ENCODE data around the gene CREG2. TPM values are rescaled to one million over a fixed set of nuclear protein-coding genes. Genes with fewer than 3 reads are reported as not detected.

Gene CREG2
- total RNA-seq, 6 donors from 2014 or later = 1.1 to 8.4 (median 1.6) TPM; not detected in 3

- 72 to 93% methylated on average over 4 of the region's 4 CpGs for WGBS, 2 donors
- Histone ChIP-seq H3K4me1 (peaks cover 50 to 74% (median 53%) of the 10 kb centered on the region in 4 donors), H3K27ac (peak overlapping the region in 3 of 4 donors; percentile 1 to 94 (median 36))
These were observed 82.3 kb downstream of the CREG2 start for GRCh38 chr2:101305035-101305434.

GRCh38 chr2:101303688-101304087 lies 83.6 kb downstream of the CREG2 start:
- Histone ChIP-seq H3K27me3 (no peaks in the 10 kb centered on the region), H3K27ac (peak overlapping the region in 1 of 4 donors; percentile 45), H3K36me3 (peaks cover 0 to 11% (median 0%) of the 10 kb centered on the region in 4 donors), H3K4me3 (peak overlapping the region in 1 of 4 donors; percentile 80), H3K9me3 (no peaks in the 10 kb centered on the region), H3K4me1 (peaks cover 56 to 83% (median 58%) of the 10 kb centered on the region in 4 donors)
- TF ChIP-seq CTCF (IDR thresholded peaks at IDR 0.05) = no peak
- TF ChIP-seq EP300 (IDR thresholded peaks at IDR 0.05) = no peak
- no peak for TF ChIP-seq POLR2A (IDR thresholded peaks at IDR 0.05)
- TF ChIP-seq POLR2AphosphoS5 (IDR thresholded peaks at IDR 0.05) = no peak
- DNase-seq = no peak
- WGBS, 2 donors = 52 to 56% methylated on average over 1 of the region's 1 CpG
- ATAC-seq (ENCODE audit: low FRiP score in 2 of 2) = no peak

More at GRCh38 chr2:101305035-101305434, 82.3 kb downstream of the CREG2 start:
- ATAC-seq (ENCODE audit: low FRiP score in 2 of 2) (no peak), DNase-seq (no peak)
- TF ChIP-seq EP300 (IDR thresholded peaks at IDR 0.05) (no peak), POLR2AphosphoS5 (IDR thresholded peaks at IDR 0.05) (no peak)
- H3K27me3 ChIP-seq = no peaks in the 10 kb centered on the region
- no peaks in the 10 kb centered on the region for H3K9me3 ChIP-seq
- peak overlapping the region in 2 of 4 donors; percentile 66 to 80 for H3K4me3 ChIP-seq
- peaks cover 0 to 6% (median 0%) of the 10 kb centered on the region in 4 donors for H3K36me3 ChIP-seq

- DNase-seq (no peak), ATAC-seq (ENCODE audit: low FRiP score in 2 of 2) (no peak)
- H3K9me3 ChIP-seq = no peaks in the 10 kb centered on the region
- no peak overlapping the region for H3K4me3 ChIP-seq
- H3K4me1 ChIP-seq = peaks cover 58 to 92% (median 62%) of the 10 kb centered on the region in 4 donors
- no peaks in the 10 kb centered on the region for H3K27me3 ChIP-seq
- WGBS, 2 donors = 77 to 82% methylated on average over 4 of the region's 4 CpGs
- peaks cover 0 to 13% (median 0%) of the 10 kb centered on the region in 4 donors for H3K36me3 ChIP-seq
- no peak for TF ChIP-seq CTCF (IDR thresholded peaks at IDR 0.05)
- TF ChIP-seq POLR2A (IDR thresholded peaks at IDR 0.05) = no peak
- no peak for TF ChIP-seq EP300 (IDR thresholded peaks at IDR 0.05)
- no peak for TF ChIP-seq POLR2AphosphoS5 (IDR thresholded peaks at IDR 0.05)
- H3K27ac ChIP-seq = peak overlapping the region in 1 of 4 donors; percentile 10
These were observed 85.3 kb downstream of the CREG2 start for GRCh38 chr2:101302016-101302415.

- Histone ChIP-seq H3K4me1 (peaks cover 55 to 82% (median 61%) of the 10 kb centered on the region in 4 donors), H3K9me3 (no peaks in the 10 kb centered on the region), H3K36me3 (peaks cover 0 to 13% (median 0%) of the 10 kb centered on the region in 4 donors), H3K27me3 (no peaks in the 10 kb centered on the region), H3K4me3 (peak overlapping the region in 1 of 4 donors; percentile 2), H3K27ac (no peak overlapping the region)
- no peak for TF ChIP-seq POLR2A (IDR thresholded peaks at IDR 0.05)
- TF ChIP-seq POLR2AphosphoS5 (IDR thresholded peaks at IDR 0.05) = no peak
- TF ChIP-seq EP300 (IDR thresholded peaks at IDR 0.05) = no peak
- no peak for TF ChIP-seq CTCF (IDR thresholded peaks at IDR 0.05)
- ATAC-seq (ENCODE audit: low FRiP score in 2 of 2) (peak in 1 of 2 donors; percentile 28), DNase-seq (peak in 1 of 2 donors; percentile 13)
- WGBS, 2 donors = 60 to 78% methylated on average over 7 of the region's 7 CpGs
These were observed 86.5 kb downstream of the CREG2 start for GRCh38 chr2:101300836-101301235.

GRCh38 chr2:101300164-101300563 lies 87.1 kb downstream of the CREG2 start:
- Histone ChIP-seq H3K9me3 (no peaks in the 10 kb centered on the region), H3K27me3 (no peaks in the 10 kb centered on the region), H3K36me3 (peaks cover 0 to 16% (median 0%) of the 10 kb centered on the region in 4 donors), H3K4me3 (no peak overlapping the region), H3K27ac (no peak overlapping the region), H3K4me1 (peaks cover 51 to 82% (median 59%) of the 10 kb centered on the region in 4 donors)
- 83 to 88% methylated on average over 1 of the region's 1 CpG for WGBS, 2 donors
- no peak for ATAC-seq (ENCODE audit: low FRiP score in 2 of 2)
- DNase-seq = no peak
- TF ChIP-seq POLR2AphosphoS5 (IDR thresholded peaks at IDR 0.05) (no peak), POLR2A (IDR thresholded peaks at IDR 0.05) (no peak), CTCF (IDR thresholded peaks at IDR 0.05) (no peak), EP300 (IDR thresholded peaks at IDR 0.05) (no peak)

Measured in upper lobe of left lung (tissue), 6 donors.